SK-N-SH (cell line): ENCODE results near the gene GNAL. TPM values are rescaled to one million over a fixed set of nuclear protein-coding genes. Genes with fewer than 3 reads are reported as not detected.

Experiments
- CTCF ChIA-PET: fragments of 300-600, 350-600 bp; formaldehyde crosslinking; extraction: SDS; loops from one replicate; lab custom pipeline; 2021; lab: Yijun Ruan, JAX
- POLR2A ChIA-PET: fragments of 350-600 bp; sonication (Branson Sonifier 250); formaldehyde crosslinking; extraction: SDS; loops from one replicate; lab custom pipeline; 2020; ENCODE audit warnings: antibody characterized with exemption, inconsistent platforms; lab: Yijun Ruan, JAX
- DNase-seq: peaks from one replicate; pipeline ENCODE4 v3.0.0; 2012
- H2AFZ ChIP-seq: fragments of 200-600 bp; sonication (generic); 2 replicates; pipeline ENCODE4 v1.8.1; 2016; ENCODE audit warnings: antibody characterized with exemption, mild to moderate bottlenecking, low read depth
- H3F3A ChIP-seq: fragments of 200-600 bp; sonication (generic); replicated peaks from 2 replicates; pipeline ENCODE3; 2016; ENCODE audit warnings: antibody characterized with exemption, mild to moderate bottlenecking; ENCODE audit not compliant: insufficient read depth
- H3K27ac ChIP-seq, 2 experiments: fragments of 200-500 bp in 1 of 2; fragments of 200-600 bp in 1 of 2; sonication (Bioruptor generic) in 1 of 2; sonication (generic), shearing (Covaris generic) in 1 of 2; 2 replicates each; pipeline versions ENCODE4 v1.5.1 to v1.6.1; 2014 to 2016; ENCODE audit warnings: low read depth in 2 of 2, inconsistent platforms in 1 of 2, low read length in 1 of 2, mild to moderate bottlenecking in 1 of 2, mixed read lengths in 1 of 2
- H3K27me3 ChIP-seq: fragments of 200-600 bp; sonication (generic), shearing (Covaris generic); 2 replicates; pipeline ENCODE4 v1.6.1; 2016; ENCODE audit warnings: mixed run types; ENCODE audit not compliant: insufficient read depth
- H3K36me3 ChIP-seq, 2 experiments: fragments of 200-500 bp in 1 of 2; fragments of 200-600 bp in 1 of 2; sonication (Bioruptor generic) in 1 of 2; sonication (generic) in 1 of 2; replicated peaks in 1 of 2; 2 replicates each; pipeline versions ENCODE3 to v1.5.1; 2014 to 2016; ENCODE audit warnings: low read length in 1 of 2, mild to moderate bottlenecking in 1 of 2; ENCODE audit not compliant: insufficient read depth in 2 of 2, control insufficient read depth in 1 of 2
- H3K4me1 ChIP-seq, 2 experiments: fragments of 200-500 bp in 1 of 2; fragments of 200-600 bp in 1 of 2; sonication (Bioruptor generic) in 1 of 2; sonication (generic), shearing (Covaris generic) in 1 of 2; 2 replicates each; pipeline versions ENCODE4 v1.5.1 to v1.6.1; 2014 to 2016; ENCODE audit warnings: low read depth in 1 of 2, low read length in 1 of 2, mixed run types in 1 of 2; ENCODE audit not compliant: insufficient read depth in 2 of 2, control insufficient read depth in 1 of 2
- H3K4me2 ChIP-seq: fragments of 200-600 bp; sonication (generic), shearing (Covaris generic); 2 replicates; pipeline ENCODE4 v1.6.1; 2017; ENCODE audit warnings: mixed run types
- H3K4me3 ChIP-seq, 2 experiments: fragments of 200-500 bp in 1 of 2; fragments of 200-600 bp in 1 of 2; sonication (Bioruptor generic) in 1 of 2; sonication (generic), shearing (Covaris generic) in 1 of 2; 2 replicates each; pipeline versions ENCODE4 v1.5.1 to v1.8.1; 2014 to 2016; ENCODE audit warnings: low read depth in 2 of 2, inconsistent platforms in 1 of 2, low read length in 1 of 2, mild to moderate bottlenecking in 1 of 2, mixed read lengths in 1 of 2, moderate library complexity in 1 of 2
- H3K79me2 ChIP-seq: fragments of 200-600 bp; sonication (generic); 2 replicates; pipeline ENCODE4 v1.8.1; 2017; ENCODE audit warnings: mild to moderate bottlenecking; ENCODE audit not compliant: insufficient read depth
- H3K9ac ChIP-seq: fragments of 200-600 bp; sonication (generic); 2 replicates; pipeline ENCODE4 v1.6.1; 2017; ENCODE audit warnings: mixed run types
- H3K9me2 ChIP-seq: fragments of 200-600 bp; sonication (generic); 2 replicates; pipeline ENCODE4 v1.6.1; 2017; ENCODE audit warnings: mixed run types
- H3K9me3 ChIP-seq: fragments of 200-600 bp; sonication (generic); 2 replicates; pipeline ENCODE4 v1.6.1; 2017; ENCODE audit warnings: mixed run types, mild to moderate bottlenecking, moderate library complexity
- H4K20me1 ChIP-seq: fragments of 200-600 bp; sonication (generic); 2 replicates; pipeline ENCODE4 v1.6.1; 2017; ENCODE audit warnings: mild to moderate bottlenecking, mixed run types; ENCODE audit not compliant: insufficient read depth
- ELF1 ChIP-seq: IDR thresholded peaks from 2 replicates; pipeline ENCODE4 v1.4.0; 2012
- EZH2phosphoT487 ChIP-seq: fragments of 200-600 bp; sonication (generic); IDR thresholded peaks from 2 replicates; pipeline ENCODE4 v1.6.1; 2017; ENCODE audit warnings: low read depth, mixed run types, mild to moderate bottlenecking, antibody characterized with exemption, moderate library complexity, borderline replicate concordance
- FOXJ3 ChIP-seq: sonication (generic); formaldehyde crosslinking; IDR thresholded peaks from 2 replicates; pipeline ENCODE4 v1.5.1; 2020; ENCODE audit warnings: mild to moderate bottlenecking, missing genetic modification reagents
- FOXM1 ChIP-seq: IDR thresholded peaks from 2 replicates; pipeline ENCODE4 v1.4.0; 2012; ENCODE audit warnings: low read depth, mild to moderate bottlenecking
- GABPA ChIP-seq: IDR thresholded peaks from 2 replicates; pipeline ENCODE4 v1.4.0; 2012; ENCODE audit warnings: low read depth, mild to moderate bottlenecking
- GATA2 ChIP-seq: sonication (generic); formaldehyde crosslinking; IDR thresholded peaks from 2 replicates; pipeline ENCODE4 v1.5.0; 2020; ENCODE audit warnings: mild to moderate bottlenecking, missing genetic modification reagents
- JUND ChIP-seq: IDR thresholded peaks from 2 replicates; pipeline ENCODE4 v1.4.0; 2012
- MXI1 ChIP-seq: IDR thresholded peaks from 2 replicates; pipeline ENCODE4 v1.6.1; 2012; ENCODE audit warnings: mild to moderate bottlenecking, low read depth, low read length, improper control_type of control experiment
- NRF1 ChIP-seq: IDR thresholded peaks from 2 replicates; pipeline ENCODE4 v1.6.1; 2012; ENCODE audit warnings: low read depth, mild to moderate bottlenecking, low read length
- RCOR1 ChIP-seq: fragments of 150-350 bp; IDR thresholded peaks from 2 replicates; pipeline ENCODE4 v1.6.1; 2017; ENCODE audit warnings: antibody characterized with exemption, low read length
- RFX5 ChIP-seq: IDR thresholded peaks from 2 replicates; pipeline ENCODE4 v1.6.1; 2012; ENCODE audit warnings: mild to moderate bottlenecking, improper control_type of control experiment, low read length
- SMC3 ChIP-seq: IDR thresholded peaks from 2 replicates; pipeline ENCODE4 v1.6.1; 2012; ENCODE audit warnings: low read depth, low read length, improper control_type of control experiment
- TCF12 ChIP-seq: IDR thresholded peaks from 2 replicates; pipeline ENCODE4 v1.4.0; 2012
- WGBS: methylation state at CpG from one replicate; pipeline ENCODE4 v1.1.6; 2017; ENCODE audit warnings: low lambda C conversion rate; 5-methylcytosine and 5-hydroxymethylcytosine counted together
- polyA plus RNA-seq, 3 experiments: library from polyadenylated mRNA; depleted of rRNA; stranded (reverse); fragments of >200 nt; gene quantifications; 2 replicates each; pipeline ENCODE4 v1.2.3, GENCODE V29; 2012
- TF ChIP-seq, protein P1 (sequence below): IDR thresholded peaks from 2 replicates; pipeline ENCODE4 v1.4.0; 2012; ENCODE audit warnings: low read depth, borderline replicate concordance
- TF ChIP-seq, protein P2 (sequence below): IDR thresholded peaks from 2 replicates; pipeline ENCODE4; 2012
- TF ChIP-seq, protein P3 (sequence below): IDR thresholded peaks from 2 replicates; pipeline ENCODE4 v1.6.1; 2012; ENCODE audit warnings: mild to moderate bottlenecking, low read depth, low read length, moderate library complexity
- TF ChIP-seq, protein P4 (sequence below): fragments of 150-350 bp; IDR thresholded peaks from 2 replicates; pipeline ENCODE4 v1.6.1; 2016; ENCODE audit warnings: mild to moderate bottlenecking, low read depth, low read length
- TF ChIP-seq, protein P5 (sequence below): IDR thresholded peaks from 2 replicates; pipeline ENCODE4 v1.4.0; 2012; ENCODE audit warnings: low read depth, borderline replicate concordance

The GNAL gene
- polyA plus RNA-seq, 1 of the 3 experiments (the other 2 are of a cell fraction), result 0.13 TPM

DNA sequence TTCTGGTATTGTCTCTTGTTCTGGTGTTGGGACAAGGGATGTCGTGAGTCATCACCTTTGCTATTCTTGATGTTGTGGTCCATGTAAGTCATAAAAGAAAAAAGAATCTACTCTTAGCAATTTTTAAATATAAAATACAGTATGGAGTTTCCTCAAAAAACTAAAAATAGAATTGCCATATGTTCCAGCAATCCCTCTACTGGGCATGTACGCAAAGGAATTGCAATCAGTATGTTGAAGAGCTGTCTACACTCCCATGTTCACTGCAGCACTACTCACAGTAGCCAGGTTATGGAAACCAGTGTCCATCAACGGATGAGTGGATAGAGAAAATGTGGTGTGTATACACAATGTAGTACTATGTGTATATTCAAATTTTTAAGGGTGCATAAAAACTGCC, 10.9 kb upstream of the GNAL start:
- Histone ChIP-seq H3K9ac (no peak overlapping the region), H3K4me2 (no peak overlapping the region), H3F3A (no peaks in the 10 kb centered on the region), H3K27ac (no peak overlapping the region), H3K27me3 (peaks cover 47% of the 10 kb centered on the region; the same call in 1 of the 2 replicates), H3K36me3 (no peaks in the 10 kb centered on the region), H4K20me1 (no peaks in the 10 kb centered on the region), H3K9me2 (no peaks in the 10 kb centered on the region), H3K4me1 (no peaks in the 10 kb centered on the region), H3K9me3 (no peaks in the 10 kb centered on the region), H3K79me2 (no peaks in the 10 kb centered on the region), H3K4me3 (no peak overlapping the region), H2AFZ (no peak overlapping the region)
- DNase-seq, result no peak
- ChIA-PET POLR2A (no interaction called here), CTCF (no interaction called here)
- WGBS, result 3% methylated on average over 3 of the region's 3 CpGs
- TF ChIP-seq EZH2phosphoT487, result no peak
- no peak for TF ChIP-seq SMC3
- TF ChIP-seq GATA2 (CRISPR knock-in tag), result no peak
- no peak for TF ChIP-seq NRF1
- TF ChIP-seq RCOR1, result no peak
- TF ChIP-seq, protein P1, sequence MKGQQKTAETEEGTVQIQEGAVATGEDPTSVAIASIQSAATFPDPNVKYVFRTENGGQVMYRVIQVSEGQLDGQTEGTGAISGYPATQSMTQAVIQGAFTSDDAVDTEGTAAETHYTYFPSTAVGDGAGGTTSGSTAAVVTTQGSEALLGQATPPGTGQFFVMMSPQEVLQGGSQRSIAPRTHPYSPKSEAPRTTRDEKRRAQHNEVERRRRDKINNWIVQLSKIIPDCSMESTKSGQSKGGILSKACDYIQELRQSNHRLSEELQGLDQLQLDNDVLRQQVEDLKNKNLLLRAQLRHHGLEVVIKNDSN, result no peak
- no peak for TF ChIP-seq GABPA
- TF ChIP-seq ELF1, result no peak
- TF ChIP-seq, protein P2, sequence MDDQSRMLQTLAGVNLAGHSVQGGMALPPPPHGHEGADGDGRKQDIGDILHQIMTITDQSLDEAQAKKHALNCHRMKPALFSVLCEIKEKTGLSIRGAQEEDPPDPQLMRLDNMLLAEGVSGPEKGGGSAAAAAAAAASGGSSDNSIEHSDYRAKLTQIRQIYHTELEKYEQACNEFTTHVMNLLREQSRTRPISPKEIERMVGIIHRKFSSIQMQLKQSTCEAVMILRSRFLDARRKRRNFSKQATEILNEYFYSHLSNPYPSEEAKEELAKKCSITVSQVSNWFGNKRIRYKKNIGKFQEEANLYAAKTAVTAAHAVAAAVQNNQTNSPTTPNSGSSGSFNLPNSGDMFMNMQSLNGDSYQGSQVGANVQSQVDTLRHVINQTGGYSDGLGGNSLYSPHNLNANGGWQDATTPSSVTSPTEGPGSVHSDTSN, result no peak
- TF ChIP-seq MXI1, result no peak
- TF ChIP-seq RFX5, result no peak
- TF ChIP-seq TCF12, result no peak
- TF ChIP-seq, protein P3, sequence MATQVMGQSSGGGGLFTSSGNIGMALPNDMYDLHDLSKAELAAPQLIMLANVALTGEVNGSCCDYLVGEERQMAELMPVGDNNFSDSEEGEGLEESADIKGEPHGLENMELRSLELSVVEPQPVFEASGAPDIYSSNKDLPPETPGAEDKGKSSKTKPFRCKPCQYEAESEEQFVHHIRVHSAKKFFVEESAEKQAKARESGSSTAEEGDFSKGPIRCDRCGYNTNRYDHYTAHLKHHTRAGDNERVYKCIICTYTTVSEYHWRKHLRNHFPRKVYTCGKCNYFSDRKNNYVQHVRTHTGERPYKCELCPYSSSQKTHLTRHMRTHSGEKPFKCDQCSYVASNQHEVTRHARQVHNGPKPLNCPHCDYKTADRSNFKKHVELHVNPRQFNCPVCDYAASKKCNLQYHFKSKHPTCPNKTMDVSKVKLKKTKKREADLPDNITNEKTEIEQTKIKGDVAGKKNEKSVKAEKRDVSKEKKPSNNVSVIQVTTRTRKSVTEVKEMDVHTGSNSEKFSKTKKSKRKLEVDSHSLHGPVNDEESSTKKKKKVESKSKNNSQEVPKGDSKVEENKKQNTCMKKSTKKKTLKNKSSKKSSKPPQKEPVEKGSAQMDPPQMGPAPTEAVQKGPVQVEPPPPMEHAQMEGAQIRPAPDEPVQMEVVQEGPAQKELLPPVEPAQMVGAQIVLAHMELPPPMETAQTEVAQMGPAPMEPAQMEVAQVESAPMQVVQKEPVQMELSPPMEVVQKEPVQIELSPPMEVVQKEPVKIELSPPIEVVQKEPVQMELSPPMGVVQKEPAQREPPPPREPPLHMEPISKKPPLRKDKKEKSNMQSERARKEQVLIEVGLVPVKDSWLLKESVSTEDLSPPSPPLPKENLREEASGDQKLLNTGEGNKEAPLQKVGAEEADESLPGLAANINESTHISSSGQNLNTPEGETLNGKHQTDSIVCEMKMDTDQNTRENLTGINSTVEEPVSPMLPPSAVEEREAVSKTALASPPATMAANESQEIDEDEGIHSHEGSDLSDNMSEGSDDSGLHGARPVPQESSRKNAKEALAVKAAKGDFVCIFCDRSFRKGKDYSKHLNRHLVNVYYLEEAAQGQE, result no peak
- TF ChIP-seq, protein P4, sequence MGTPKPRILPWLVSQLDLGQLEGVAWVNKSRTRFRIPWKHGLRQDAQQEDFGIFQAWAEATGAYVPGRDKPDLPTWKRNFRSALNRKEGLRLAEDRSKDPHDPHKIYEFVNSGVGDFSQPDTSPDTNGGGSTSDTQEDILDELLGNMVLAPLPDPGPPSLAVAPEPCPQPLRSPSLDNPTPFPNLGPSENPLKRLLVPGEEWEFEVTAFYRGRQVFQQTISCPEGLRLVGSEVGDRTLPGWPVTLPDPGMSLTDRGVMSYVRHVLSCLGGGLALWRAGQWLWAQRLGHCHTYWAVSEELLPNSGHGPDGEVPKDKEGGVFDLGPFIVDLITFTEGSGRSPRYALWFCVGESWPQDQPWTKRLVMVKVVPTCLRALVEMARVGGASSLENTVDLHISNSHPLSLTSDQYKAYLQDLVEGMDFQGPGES, result no peak
- TF ChIP-seq FOXM1, result no peak
- TF ChIP-seq JUND, result no peak
- TF ChIP-seq, protein P5, sequence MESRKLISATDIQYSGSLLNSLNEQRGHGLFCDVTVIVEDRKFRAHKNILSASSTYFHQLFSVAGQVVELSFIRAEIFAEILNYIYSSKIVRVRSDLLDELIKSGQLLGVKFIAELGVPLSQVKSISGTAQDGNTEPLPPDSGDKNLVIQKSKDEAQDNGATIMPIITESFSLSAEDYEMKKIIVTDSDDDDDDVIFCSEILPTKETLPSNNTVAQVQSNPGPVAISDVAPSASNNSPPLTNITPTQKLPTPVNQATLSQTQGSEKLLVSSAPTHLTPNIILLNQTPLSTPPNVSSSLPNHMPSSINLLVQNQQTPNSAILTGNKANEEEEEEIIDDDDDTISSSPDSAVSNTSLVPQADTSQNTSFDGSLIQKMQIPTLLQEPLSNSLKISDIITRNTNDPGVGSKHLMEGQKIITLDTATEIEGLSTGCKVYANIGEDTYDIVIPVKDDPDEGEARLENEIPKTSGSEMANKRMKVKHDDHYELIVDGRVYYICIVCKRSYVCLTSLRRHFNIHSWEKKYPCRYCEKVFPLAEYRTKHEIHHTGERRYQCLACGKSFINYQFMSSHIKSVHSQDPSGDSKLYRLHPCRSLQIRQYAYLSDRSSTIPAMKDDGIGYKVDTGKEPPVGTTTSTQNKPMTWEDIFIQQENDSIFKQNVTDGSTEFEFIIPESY, result no peak
- no peak for TF ChIP-seq FOXJ3 (CRISPR knock-in tag)
